ENCODE results near the gene EWSR1.

The EWSR1 gene

GRCh38 chr22:29306835-29307595, 38.9 kb downstream of the EWSR1 start:
- peak; percentile 23 to 60 for DNase-seq

- DNase-seq, result no peak
These were observed 39.6 kb downstream of the EWSR1 start for GRCh38 chr22:29307596-29308147.

DNA sequence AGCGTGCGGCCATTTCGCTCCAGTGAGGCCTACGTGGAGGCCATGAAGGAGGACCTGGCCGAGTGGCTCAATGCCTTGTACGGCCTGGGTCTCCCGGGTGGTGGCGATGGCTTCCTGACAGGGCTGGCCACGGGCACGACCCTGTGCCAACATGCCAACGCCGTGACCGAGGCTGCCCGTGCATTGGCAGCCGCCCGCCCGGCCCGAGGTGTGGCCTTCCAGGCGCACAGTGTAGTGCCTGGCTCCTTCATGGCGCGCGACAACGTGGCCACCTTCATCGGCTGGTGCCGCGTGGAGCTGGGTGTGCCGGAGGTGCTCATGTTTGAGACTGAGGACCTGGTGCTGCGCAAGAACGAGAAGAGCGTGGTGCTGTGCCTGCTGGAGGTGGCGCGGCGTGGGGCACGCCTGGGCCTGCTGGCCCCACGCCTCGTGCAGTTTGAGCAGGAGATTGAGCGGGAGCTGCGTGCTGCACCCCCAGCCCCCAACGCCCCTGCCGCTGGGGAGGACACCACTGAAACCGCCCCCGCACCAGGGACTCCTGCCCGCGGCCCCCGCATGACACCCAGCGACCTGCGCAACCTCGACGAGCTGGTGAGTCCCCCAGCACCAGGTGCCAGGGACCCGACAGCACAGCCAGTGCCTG, 40.2 kb downstream of the EWSR1 start:
- DNase-seq, result no peak

GRCh38 chr22:29308791-29309262, 40.8 kb downstream of the EWSR1 start:
- DNase-seq, result no peak

DNA sequence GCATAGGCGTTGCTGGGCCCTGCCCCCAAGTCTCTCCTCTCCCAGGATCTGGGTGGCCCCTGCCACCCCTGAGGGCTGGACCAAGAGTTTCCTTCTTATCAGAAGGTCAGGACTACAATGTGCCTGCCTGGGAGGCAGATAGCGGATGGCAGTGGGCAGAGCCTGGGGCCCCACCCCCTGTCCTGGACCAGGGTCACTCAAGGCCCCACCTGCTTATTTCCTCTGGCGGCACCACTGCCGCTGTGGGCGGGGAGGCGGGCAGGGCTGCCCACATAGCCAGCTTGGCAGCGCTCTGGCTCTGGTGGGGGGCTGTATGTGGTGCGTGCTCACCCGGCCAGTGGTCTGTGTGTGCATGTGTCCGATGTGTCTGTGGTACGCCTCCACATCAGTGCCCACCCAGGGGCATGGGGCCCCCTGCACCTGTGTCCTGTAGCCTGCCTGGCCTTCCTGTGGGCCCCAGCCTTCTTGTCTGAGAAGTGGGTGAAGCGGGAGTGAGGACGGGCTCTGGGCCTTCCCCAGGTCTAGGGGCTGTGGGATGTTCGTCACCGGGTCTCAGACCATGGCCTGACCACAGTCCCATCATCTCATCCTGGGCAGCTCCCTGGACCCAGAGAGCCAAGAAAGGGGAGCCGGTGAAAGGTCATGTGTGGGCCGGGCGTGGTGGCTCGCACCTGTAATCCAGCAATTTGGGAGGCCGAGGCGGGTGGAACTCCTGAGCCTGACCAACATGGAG, 41.4 kb downstream of the EWSR1 start:
- DNase-seq, result no peak

- no peak for DNase-seq
These were observed 42.2 kb downstream of the EWSR1 start for GRCh38 chr22:29310065-29310862.

DNA sequence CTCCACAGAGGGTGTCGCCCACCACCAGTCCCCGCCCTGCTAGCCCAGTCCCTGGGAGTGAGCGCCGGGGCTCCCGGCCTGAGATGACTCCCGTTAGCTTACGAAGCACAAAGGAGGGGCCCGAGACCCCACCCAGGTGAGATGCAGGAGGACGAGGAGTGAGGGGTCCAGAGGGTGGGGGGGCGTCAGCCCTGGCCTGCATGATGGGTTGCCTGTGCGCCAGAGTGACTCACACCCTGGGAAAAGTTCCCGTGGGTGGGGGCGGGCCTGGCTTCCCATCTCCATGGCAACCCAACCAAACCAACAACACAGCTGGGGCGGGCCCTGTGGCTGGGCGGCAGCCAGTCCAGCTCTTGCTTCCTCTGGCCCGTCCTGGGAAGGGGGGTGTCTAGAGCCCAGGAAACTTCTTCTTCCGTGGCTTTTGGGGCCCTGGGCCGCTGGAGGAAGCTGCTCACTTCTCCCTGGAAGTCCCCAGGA, 42.8 kb downstream of the EWSR1 start:
- peak; percentile 86 to 88 for DNase-seq

DNA sequence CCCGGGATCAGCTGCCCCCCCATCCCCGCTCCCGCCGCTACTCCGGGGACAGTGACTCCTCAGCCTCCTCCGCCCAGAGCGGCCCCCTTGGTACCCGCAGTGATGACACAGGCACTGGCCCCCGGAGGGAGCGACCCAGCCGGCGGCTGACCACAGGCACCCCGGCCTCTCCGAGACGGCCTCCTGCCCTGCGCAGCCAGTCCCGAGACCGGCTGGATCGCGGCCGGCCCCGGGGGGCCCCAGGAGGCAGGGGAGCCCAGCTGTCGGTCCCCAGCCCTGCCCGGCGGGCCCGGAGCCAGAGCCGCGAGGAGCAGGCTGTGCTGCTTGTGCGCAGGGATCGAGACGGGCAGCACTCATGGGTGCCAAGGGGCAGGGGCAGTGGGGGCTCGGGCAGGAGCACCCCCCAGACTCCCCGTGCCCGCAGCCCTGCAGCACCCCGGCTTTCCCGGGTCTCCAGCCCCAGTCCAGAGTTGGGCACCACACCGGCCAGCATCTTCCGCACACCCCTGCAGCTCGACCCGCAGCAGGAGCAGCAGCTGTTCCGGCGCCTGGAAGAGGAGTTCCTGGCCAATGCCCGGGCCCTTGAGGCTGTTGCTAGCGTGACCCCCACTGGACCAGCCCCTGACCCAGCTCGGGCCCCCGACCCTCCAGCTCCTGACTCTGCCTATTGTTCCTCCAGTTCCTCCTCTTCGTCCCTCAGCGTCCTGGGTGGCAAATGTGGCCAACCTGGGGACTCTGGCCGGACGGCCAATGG, 43.6 kb downstream of the EWSR1 start:
- DNase-seq, result no peak

DNA sequence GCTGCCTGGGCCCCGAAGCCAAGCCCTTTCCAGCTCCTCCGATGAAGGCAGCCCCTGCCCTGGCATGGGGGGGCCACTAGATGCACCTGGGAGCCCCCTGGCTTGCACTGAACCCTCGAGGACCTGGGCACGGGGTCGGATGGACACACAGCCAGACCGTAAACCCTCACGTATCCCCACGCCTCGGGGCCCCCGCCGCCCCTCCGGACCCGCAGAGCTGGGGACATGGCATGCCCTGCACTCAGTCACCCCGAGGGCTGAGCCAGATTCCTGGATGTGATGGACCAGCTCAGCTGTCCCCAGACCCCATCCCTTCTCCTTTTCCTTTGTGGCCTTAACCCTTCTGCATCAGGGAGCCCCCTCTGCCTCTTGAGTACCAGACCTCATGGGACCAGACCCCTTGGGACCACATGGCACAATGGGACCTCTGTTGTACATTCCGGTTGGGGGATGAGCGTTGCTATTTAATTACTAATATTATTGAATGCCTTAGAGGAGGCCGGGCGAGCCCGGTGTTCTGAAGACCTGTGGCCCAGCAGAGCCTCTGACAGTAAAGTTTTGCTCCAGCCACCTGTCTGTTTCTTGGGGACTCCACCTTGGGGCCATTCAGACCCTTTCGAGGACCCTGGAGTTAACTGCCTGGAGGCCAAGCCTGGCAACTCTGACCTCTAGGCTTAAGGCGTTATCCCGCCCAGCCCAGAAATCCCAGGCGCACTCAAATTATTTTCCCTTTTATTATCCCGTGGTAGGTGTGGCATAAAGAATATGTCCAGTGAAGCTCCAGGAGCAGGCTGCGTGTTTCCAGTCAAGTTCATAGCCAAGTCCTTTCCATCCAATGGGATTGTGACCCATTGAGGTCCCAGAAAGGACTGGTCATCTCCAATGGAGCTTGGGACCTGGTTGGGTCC, 44.4 kb downstream of the EWSR1 start:
- DNase-seq, result no peak

GRCh38 chr22:29313126-29313575, 45.1 kb downstream of the EWSR1 start:
- DNase-seq, result no peak

DNA sequence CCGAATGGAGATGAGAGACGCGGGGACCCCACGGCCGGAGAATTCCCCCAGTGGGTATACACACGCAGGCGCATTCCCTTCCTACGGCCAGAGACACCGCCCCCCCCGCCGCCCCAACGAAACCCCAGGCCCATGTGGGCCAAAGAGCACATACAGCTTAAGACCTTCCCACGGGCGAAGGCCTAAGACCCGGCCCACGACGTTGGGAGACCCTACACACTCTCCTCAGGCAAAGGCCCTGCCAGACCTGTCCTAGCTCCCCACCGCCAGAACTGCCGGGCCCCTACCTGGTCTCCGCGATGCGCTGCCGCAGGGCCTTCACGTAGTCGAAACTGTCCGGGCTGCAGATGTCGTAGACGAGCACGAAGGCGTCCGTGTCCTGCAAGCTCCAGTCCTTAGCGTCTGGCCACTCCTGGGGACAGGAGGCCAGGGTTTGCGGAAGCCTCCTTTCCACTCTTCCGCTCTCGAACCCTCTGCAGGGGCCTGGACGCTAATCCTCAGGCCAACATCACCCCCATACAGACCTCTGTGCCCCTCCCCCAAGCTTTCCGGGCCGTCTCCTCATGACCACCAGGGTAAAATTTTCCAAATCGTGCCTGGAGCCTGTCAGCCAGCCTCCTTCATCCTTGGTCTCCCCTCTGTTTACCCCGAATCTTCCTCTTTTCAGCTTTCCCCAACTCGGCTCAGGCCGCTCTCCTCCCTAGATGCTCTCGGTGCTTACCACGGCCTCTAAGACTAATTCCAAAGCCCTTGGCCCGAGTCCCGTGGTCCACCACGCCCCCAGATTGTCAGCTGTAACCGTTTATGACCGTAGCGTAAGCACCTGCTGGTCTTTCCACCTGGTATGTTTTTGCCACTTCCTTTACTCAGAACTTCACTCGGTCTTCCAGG, 45.8 kb downstream of the EWSR1 start:
- no peak for DNase-seq

- DNase-seq, result no peak
These were observed 46.6 kb downstream of the EWSR1 start for GRCh38 chr22:29314537-29315285.

DNA sequence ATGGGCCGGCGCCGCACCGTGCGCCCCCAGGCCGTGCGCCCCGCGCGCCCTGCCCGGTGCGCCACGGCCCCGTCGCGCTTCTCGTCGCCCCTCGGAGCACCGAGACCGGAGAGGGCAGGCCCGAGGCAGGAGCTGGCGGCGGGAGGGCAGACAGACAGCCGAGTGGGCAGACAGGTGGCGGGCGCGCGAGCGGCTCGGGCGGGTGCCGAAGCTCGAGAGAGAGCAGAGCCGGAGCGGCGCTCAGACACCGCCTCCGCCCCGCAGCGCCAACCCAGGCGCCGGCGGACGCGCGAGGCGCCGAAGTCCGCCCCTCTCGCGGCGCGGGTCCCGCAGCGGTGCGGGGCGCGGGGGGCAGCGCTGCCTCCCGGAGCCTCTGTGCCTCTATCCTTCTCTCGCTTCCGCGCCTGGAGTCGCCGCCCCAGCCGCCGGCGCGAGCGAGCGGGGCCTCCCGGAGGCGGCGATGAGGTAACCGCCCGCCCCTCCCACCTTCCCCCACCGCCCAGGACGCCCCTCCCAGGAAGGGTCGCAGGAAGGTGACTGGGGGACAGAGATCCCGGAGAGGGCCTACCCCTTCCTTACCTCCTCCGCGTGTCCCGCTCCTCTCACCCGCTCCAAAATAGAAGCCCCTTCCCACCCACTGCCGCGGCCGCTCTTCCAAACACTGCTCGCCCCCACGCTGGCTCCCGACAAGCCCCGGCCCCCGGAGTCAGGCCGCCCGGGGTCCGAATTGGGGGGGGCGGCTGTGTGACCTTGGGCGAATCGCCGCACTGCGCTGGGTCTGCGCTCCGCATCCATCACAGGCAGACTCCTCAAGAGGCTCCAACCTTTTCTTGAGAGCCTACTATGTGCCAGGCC, 47.4 kb downstream of the EWSR1 start, which contains the start of gene RASL10A:
Gene RASL10A, minus strand, starts transcription at position 412 of the 855 bp plus-strand sequence. CDS start 451 bp downstream, outside the sequence.
- no peak for DNase-seq

GRCh38 chr22:29316141-29316828, 48.2 kb downstream of the EWSR1 start:
- DNase-seq, result no peak

GRCh38 chr22:29317827-29318454, 49.9 kb downstream of the EWSR1 start:
- DNase-seq, result no peak

DNA sequence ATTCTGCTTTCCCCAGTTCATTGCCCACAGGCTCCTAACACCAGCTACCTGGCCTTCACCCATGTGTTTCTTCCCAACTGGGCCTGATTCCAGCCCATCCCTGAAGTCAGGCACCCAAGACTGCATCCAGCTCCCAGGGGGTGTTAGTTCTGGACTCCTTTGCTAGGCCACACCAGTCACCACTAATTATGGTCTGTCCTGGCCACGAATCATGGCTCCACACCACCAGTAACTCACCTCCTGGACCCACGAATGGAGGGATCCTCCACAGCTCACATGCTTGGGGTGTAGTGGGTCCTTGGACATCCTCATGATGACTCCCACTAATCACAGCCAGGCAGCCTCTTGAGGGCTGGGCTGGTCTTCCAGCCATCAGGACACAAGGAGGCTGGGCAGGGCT, 51.0 kb downstream of the EWSR1 start:
- no peak for DNase-seq
